Activated gamma-delta T cell treated with Interleukin-2 at 50 U/mL for 16 hours (primary cell): ENCODE measurements around the gene GCFC2.
"Not testable (repeated sequence)": the region's sequence is repeated elsewhere in the genome, so short reads cannot be mapped to it uniquely, and the experiment has no call there.

Source experiments
- DNase-seq: peaks from one replicate; pipeline ENCODE4 v3.0.0-alpha.2; 2020

GCFC2 gene

GRCh38 chr2:75676464-75676863 lies 34.3 kb downstream of the GCFC2 start:
- DNase-seq: no peak

- DNase-seq: no peak
Measured at GRCh38 chr2:75675908-75676307, 34.8 kb downstream of the GCFC2 start.

DNA sequence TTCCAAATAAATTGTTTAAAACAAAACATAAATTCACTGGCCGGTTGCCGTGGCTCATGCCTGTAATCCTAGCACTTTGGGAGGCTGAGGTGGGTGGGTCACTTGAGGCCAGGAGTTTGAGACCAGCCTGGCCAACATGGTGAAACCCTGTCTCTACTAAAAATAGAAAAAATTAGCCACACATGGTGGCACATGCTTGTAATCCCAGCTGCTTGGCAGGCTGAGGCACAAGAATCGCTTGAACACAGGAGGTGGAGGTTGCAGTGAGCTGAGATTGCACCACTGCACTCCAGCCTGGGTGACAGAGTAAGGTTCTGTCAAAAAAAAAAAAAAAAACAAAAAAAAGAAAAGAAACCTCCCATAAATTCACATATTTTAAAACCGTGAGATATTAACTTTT lies 35.3 kb downstream of the GCFC2 start:
- not testable (repeated sequence) for DNase-seq

DNA sequence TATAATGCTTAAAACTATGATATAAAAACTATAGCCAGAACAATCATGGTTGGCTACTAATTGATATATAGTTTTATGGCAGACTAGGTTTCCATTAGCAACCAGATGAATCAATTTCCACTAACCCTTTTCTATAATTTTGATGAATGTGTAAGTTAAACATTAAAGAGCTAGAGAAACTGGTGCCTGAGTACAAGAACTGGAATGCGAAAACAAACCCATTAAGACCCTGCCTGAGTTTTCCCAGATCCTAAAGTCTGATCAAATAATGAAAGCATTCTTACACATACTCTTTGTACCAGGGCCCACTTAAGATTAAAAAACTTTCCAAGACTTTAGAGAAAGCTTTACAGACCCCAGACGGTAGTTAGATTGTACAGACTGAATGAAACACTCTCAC lies 42.8 kb downstream of the GCFC2 start:
- DNase-seq: no peak

DNA sequence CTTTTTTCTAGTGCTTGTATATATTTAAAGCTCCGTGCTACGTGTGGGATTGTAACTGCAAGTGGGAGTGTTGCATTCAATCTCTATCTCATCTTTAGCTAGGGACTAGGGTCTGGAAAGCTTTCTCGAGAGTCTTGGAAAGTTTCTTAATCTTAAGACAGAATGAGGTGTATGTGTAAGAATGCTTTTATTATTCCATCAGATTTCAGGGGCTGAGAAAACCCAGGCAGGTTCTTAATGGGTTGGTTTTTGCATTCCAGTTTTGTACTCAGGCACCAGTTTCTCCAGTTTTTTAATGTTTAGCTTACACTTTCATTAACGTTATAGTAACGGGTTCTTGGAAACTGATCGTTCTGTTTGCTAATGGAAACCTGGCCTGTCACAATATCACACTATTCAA lies 43.8 kb downstream of the GCFC2 start:
- DNase-seq: no peak

GRCh38 chr2:75657798-75658197 lies 52.9 kb downstream of the GCFC2 start:
- no peak for DNase-seq

- no peak for DNase-seq
Measured at GRCh38 chr2:75656563-75656962, 54.2 kb downstream of the GCFC2 start.

- DNase-seq: no peak
Measured at GRCh38 chr2:75655861-75656260, 54.9 kb downstream of the GCFC2 start.

DNA sequence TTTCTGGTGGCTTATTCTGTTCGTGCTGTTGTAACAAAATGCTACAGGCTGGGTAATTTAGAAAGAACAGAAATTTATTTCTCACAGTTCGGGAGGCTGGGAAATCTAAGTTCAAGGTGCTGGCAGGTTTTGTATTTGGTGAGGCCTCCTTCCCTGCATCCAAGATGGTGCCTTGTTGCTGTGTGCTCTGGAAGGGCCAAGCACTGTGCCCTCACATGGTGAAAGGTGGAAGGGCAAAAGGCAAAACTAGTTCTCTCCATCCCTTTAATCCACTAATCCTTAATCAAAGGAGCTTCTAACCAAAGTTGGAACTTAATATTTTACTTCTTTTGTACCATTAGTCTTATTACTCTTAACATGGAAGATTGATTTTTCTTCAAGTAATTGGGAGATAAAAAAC lies 56.7 kb downstream of the GCFC2 start:
- DNase-seq: no peak

DNA sequence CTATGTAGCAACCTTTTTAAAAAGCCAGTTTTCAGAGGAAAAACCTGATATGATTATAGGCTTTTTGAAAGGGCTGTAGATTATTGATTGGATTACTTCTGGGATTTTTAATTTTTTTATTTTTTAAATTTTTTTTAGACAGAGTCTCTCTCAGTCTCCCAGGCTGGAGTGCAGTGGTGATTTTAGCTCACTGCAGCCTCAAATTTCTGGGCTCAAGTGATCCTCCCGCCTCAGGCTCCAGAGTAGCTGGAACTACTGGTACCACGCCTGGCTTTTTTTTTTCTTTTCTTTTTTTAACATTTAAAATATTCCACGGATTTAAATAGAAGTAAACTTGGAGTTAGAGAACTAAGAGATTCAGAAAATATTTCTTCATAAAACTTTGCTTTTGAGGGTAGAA lies 62.9 kb downstream of the GCFC2 start:
- DNase-seq: no peak

GRCh38 chr2:75646583-75647425 lies 63.9 kb downstream of the GCFC2 start, which contains the start of gene MRPL19:
TSS of gene MRPL19 (plus strand) at chr2:75646783. CDS start at chr2:75646808, 25 bp downstream.
- peak; percentile 72 for DNase-seq

DNA sequence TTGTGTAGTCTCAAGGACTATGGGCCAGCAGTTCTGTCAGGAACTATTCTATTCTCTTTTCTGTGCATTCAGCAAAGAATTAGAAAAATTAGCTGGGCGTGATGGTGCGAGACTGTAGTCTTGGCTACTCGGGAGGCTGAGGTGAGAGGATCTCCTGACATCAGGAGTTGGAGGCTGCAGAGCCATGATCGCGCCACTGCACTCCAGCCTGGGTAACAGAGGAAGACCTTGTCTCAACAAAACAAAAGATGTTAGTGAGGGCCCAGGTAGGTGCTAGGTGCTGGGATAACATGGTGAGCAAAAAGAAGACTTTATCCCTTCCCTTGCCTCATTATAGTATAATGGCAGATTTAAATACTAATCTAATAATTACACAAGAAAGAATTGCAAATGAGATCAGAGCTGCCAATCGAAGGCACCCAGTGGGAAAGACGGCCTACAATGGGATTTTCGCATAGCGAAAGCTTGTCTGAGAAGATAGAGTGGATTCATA lies 64.6 kb downstream of the GCFC2 start:
- no peak for DNase-seq

DNA sequence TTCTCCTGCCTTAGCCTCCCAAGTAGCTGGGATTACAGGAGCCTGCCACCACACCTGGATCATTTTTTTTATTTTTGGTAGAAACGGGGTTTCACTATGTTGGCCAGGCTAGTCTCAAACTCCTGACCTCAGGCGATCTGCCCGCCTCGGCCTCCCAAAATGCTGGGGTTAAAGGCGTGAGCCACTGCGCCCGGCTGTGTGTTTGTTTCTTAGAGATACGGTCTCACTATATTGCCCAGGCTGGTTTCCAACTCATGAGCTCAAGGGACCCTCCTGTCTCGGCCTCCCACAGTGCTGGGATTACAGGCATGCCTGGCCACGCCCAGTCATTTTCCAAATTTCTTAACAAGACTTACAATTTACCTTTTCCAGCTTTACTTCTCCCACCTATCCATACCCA lies 65.1 kb downstream of the GCFC2 start:
- DNase-seq: no peak

- no peak for DNase-seq
Measured at GRCh38 chr2:75643980-75644379, 66.7 kb downstream of the GCFC2 start.

DNA sequence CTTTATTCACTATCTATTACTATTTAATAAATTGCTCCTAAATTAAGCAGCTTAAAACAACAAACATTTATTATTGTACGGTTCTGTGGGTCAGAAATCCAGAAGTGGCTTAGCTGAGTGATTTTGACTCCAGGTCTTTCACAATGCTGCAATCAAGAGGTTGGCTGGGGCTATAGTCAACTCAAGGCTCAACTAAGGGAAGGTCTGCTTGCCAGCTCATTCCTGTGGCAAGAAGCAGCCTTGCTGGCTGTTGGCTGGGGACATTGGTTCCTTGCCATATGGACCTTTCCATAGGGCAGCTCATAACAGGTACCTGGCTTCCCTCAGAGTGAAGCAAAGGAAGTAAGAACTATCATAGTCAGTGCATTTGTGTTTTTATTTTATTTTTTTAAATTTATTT lies 69.1 kb downstream of the GCFC2 start:
- no peak for DNase-seq

GRCh38 chr2:75640621-75641121 lies 70.0 kb downstream of the GCFC2 start:
- peak; percentile 42 for DNase-seq

- DNase-seq: no peak
Measured at GRCh38 chr2:75637568-75637967, 73.1 kb downstream of the GCFC2 start.

DNA sequence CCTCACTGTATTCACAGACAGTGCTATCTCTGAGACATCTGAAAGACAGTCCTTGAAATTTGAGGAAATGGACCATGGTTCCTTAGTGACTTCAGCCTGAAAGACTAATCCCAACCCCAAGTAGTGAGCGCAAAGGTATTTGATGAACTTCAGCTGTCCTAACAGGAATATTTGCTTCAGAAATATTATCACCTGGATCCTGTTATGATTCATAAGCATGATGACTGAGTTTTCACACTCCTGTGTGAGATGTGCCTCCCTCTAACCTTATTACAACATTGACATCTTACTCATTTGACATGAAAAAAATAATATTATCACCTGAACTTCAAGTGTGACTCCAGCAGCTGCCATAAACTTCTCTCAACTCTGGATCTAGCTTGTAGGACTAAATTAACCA lies 75.8 kb downstream of the GCFC2 start:
- no peak for DNase-seq

- no peak for DNase-seq
Measured at GRCh38 chr2:75633620-75634019, 77.1 kb downstream of the GCFC2 start.

DNA sequence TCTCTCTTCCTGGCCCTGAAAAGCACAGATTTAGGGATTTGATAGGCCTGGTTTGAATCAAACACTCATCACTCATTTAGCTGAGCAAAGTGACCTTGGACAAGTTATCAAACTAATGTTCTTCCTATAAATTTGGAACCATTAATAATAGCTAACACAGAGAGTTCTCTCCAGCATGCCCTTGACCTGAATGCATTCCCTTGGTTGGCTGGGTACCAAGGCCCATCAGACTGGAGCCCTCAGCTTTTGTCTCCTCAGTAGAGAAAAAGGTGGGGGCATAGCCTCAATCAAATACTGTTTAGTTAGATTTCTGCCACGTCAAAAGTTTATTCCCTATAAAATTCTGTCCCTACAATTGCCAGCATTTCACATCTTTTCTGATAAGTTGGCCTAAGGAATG lies 77.9 kb downstream of the GCFC2 start:
- no peak for DNase-seq

- no peak for DNase-seq
Measured at GRCh38 chr2:75632091-75632701, 78.5 kb downstream of the GCFC2 start.

DNA sequence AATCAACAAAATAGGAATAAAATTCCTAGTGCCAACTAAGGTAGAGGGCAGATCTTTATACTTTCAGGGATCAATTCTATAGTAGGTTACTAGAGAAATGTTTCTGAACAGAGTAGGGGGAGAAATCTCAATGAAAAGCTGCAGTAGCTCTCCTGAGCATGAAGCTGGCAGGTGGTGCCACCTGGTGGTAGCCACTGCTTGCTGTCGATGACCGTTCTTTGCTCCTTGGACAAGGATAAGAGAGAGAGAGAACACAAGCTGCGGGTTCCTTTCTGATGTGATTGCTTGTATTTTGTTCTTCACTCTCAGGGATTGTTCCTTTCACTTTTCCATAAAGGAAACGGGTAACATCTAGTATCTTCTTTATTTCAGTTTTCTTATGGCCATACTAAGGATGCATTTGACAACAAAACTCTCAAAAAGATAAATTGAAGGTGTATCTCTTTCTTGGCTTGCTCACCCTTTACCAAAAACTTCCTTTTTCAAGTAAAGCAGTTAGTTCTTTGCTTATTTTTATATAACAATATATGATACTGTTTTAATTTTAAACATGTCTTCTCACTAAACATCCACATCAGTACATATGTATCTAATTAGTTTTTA lies 82.7 kb downstream of the GCFC2 start:
- peak; percentile 53 for DNase-seq

GRCh38 chr2:75622929-75623328 lies 87.8 kb downstream of the GCFC2 start:
- DNase-seq: no peak

GRCh38 chr2:75622500-75622899 lies 88.2 kb downstream of the GCFC2 start:
- DNase-seq: no peak
